AML-193 (cell line): Measurements from ENCODE around the gene CDH4.

ENCODE experiments used
- DNase-seq, 2 experiments: peaks; one replicate each; lab custom pipeline; 2025; lab: John Stamatoyannopoulos, UW

The CDH4 gene

GRCh38 chr20:61281286-61281795, 29.3 kb downstream of the CDH4 start:
- no peak for DNase-seq

DNA sequence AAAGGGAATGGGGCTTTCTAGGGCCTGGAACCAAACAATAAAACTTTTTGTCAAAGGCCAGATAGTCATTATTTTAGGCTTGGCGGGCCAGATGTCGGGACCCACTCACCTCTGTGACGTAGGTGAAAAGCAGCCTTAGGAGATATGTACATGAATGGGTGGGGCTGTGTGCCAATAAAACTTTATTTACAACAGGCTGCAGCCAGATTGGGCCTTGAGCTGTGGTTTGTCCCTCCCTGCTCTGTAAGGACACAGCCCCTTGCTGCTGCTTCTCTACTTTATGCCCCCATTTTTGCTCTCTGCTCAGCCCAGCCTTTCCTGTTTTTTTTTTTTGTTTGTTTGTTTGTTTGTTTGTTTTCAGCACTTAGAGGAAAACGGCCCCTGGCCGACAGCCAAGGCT, 32.7 kb downstream of the CDH4 start:
- DNase-seq = no peak

DNA sequence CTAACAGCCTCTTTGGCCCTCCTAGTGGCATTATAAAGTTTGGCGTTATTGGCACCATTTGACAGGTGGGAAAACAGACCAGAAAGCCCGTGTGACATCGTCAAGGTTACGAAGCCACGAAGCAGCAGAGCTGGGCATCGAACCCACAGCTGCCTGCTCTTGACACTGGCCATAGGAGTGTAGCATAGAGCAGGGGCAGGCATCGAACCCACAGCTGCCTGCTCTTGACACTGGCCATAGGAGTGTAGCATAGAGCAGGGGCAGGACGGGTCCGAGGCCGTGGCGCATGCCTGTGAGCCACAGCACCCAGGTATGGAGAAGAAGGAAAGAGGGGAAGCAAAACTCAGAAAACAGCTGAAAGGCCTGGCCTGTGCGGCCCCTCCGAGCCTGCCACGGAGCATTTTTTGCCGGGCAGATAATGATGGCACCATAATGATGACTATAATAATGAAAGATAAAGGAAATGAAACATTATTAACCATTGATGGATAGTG, 33.1 kb downstream of the CDH4 start:
- no peak for DNase-seq

GRCh38 chr20:61285691-61286090, 33.6 kb downstream of the CDH4 start:
- no peak for DNase-seq

DNA sequence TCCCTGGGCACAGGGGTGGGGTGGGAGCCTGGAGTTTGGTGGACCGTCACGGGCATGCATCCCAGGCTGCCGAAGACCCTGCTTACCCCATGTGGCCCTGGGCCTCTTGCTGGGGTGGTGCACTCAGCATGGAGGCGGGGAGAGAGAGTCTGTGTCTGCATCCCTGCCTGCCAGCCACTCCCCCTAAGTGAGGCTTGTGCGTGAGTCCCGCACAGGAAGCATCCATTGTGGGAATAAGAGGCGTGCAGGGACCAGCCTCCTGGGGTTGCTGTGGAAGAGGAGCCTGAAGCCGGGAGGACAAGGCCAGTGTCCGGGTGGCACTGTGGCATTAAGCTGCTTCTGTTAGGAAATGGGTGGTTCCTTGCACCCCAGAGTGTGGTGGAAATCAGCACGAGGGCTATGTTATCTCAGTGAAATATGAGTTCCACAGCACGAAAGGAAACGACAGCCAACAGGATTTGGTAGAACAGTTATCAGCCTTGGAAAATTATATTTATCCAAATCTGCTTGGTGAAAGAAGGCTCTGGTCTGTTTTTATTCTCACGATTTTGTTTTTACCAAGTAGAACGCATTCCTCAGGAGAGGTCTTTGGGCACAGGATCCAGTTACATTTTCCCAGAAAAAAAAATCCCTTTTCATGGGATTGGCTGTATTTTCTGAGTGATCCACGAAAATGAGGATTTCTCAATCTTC, 35.7 kb downstream of the CDH4 start:
- DNase-seq = no peak

DNA sequence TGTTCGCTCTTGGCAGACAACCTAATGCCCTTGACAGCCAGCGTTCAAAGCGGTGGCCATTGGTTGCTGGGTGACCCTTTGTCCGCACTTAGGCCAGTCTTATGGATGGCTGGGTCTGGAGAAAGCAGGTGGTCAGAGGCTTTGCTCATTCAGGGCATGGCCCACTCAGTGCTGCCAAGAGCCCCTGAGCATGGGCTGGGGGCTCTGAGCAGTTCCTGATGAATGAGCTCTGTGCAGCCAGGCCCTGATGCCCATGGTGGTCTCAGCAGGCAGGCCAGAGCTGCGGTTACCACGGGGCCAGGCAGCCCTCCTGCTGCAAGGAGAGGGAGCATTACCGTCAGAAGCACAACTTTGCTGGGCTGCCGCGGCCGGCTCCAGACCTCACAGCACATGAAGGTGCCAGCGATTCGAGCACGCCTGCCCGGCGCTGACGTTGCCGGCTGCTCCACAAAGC, 36.3 kb downstream of the CDH4 start:
- DNase-seq = no peak

DNA sequence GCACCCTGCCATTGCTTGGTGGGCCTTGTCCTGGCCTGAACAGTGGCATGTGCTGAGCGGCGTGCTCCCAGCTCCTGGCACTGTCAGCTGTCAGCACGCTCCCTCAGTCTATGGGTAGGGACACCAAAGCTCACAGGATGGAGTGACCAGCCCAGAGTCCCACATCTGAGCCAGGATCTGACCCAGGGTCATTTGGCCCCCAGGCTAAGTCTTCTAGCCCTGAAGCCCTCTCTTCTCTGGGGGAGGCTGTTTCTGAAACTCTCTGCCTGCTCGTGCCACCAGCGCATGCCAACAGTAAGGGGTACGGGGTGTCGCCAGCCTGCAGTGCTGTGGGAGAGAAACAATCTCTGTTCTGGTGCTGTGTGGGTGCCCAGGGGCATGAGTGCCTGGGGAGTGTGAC, 37.1 kb downstream of the CDH4 start:
- DNase-seq = no peak

DNA sequence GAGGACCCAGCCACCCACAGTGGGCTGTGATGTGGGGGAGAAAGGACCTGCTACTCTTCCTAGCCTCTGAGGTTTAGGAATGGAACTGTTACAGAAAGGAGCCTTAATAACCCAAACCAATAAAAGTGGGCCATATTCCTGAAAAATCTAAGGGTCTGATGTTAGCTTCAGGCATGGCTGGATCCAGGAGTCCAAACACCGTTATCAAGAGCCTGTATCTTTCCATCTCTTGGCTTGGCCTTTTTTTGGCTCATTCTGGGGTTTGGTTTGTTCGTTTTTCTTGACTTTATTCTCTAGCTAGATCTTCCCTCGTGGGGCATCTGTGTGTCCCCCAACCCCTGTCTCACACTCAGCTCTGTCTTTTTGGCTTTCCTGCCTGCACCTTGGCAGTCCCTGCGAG, 38.7 kb downstream of the CDH4 start:
- DNase-seq = no peak

DNA sequence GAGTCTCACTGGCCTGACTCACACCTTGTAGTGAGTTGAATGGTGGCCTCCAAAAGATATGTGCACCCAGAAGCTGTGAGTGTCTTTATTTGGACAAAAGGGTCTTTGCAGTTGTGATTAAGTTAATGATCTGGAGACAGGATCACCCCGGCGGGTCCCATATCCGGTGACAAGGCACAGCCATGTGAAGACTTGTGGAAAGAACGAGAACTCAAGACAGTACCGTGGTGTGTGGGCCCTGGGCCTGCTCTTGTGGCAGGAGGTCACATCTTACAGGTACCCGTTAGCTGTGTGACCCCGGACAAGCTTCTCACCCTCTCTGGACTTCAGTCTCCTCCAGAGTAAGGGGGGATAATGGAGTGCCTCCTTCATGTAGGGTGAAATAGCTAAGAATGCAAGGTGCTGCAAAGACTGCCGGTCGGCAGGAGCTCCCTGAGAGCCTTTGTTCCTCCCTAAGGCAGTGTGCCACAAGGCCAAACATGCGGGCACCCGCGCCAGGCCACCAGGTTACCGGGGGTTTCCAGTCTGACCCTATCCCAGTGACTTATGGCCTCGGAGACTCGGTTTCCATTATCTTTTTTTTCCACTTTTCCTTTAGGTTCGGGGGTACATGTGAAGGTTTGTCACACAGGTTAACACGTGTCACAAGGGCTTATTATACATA, 39.2 kb downstream of the CDH4 start:
- no peak for DNase-seq

GRCh38 chr20:61292391-61292790, 40.3 kb downstream of the CDH4 start:
- no peak for DNase-seq

DNA sequence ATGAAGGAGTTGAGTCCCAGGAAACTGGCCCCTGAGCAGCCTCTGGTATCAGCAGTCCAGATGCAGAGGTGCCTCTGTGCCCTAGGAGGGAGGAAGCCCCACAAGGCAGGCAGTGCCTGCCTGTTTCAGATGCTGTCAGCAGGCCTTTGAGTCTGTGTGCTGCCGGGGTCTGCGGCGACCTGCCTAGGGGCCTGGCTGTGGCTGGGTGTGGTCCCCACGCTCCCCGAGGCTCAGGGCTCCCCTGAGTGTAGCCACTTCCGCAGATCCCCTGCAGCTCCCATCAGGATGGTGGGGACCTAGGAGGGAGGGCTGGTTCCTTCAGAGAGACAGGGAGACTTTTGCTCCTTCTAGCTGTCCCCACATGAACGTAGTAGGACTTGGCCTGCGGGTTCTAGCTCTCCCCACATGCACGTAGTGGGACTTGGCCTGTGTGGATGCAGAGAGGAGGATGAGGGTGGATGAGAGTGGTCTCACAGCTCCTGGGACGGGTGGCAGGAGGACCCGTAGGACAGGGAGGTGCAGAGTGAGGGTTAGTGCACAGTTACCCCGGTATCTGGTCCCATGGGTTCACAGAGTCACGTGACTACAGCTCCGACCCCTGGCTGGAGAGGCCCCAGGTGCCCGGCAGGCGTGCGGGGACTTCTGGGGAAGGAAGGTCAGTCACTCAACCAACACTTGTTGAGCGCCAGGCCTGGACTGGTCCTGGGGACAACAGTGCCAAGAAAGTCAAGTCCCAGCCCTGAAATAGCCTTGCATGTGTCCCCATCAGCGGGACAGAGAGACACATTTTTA, 41.0 kb downstream of the CDH4 start:
- DNase-seq = no peak

DNA sequence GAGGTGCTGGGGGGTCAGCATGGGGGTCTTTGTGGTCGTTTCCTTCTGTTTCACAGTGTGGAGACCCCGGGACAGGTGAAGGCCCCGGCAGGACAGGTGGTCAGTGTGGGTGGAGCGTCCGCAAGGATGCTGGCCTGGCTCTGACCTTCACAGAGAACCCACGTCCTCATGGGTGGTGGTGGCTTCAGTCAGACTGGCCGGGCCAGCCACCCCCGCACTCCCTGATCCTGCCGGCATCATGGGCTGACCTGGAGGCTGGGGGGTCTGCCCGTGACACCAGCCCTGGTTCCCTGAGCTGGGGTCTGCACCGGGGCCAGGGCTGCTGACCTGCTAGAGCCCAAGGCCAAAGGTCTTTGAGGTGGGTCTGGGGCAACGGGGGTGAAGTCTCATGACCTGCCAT, 41.9 kb downstream of the CDH4 start:
- DNase-seq = no peak

GRCh38 chr20:61295249-61295648, 43.2 kb downstream of the CDH4 start:
- DNase-seq = no peak

DNA sequence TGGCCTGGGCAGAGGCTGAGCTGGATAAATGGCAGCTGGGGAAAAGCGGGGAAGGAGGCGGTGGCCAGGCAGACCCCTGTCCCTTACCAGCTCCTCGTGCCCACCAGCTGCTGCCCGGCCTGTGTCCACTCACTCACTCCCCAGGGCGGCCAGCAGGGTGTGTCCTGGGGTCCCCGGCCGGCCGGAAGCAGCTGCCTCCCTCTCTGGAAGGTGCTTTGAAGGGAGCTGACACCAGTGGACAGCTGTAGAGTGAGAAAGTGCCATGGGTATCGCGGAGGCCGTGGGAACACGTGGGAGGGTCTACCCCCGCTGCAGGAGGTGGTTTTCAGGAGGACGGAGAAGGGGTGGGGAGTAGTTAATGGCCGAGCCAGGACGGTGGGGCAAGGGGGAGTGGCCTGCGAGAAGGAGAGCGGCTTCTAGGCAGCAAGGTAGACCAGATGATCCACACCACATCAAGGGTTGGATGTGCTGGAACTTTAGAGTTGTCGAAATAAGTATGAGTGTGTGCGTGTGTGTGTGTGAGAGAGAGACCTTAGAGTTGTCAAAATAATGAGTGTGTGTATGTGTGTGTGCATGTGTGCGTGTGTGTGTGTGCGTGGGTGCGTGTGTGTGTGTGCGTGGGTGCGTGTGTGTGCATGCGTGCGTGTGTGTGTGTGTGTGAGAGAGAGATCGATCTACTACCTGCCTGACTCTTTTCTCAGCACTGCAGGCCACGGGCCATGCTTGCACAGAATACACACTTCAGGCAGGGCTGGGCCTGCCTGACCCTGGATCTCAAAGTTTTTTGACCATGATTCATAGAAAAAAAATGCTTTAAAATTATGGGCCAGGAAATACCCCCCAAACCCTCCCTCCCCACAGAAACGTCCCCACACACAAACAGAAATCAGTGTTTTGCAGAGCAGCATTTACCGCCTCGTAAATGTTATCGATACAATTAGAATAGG, 43.9 kb downstream of the CDH4 start:
- DNase-seq = no peak

- no peak for DNase-seq
Measured at GRCh38 chr20:61296629-61297019, 44.6 kb downstream of the CDH4 start.

GRCh38 chr20:61297491-61297890, 45.4 kb downstream of the CDH4 start:
- no peak for DNase-seq

- no peak for DNase-seq
Measured at GRCh38 chr20:61297986-61298385, 45.9 kb downstream of the CDH4 start.

DNA sequence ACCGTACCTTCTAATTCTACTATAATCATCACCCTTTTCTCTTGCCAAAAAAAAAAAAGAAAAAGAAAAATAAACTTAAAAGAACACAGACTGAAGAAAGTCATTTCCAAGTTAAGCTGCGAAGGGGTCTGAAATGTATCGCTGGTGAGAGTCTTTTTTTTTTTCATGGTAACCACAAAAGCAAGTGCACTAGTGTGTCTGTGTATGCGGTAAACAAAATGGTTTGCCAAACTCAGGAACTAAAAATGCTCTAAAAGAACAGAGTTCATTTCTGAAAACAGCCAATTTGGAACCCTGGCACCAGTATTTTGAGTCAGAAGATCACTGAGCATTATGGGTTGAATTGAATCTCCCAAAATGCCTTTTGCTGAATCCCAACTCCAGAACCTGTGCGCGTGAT, 46.6 kb downstream of the CDH4 start:
- DNase-seq = no peak

GRCh38 chr20:61299104-61299503, 47.0 kb downstream of the CDH4 start:
- DNase-seq = no peak

GRCh38 chr20:61299618-61300017, 47.6 kb downstream of the CDH4 start:
- DNase-seq = no peak

DNA sequence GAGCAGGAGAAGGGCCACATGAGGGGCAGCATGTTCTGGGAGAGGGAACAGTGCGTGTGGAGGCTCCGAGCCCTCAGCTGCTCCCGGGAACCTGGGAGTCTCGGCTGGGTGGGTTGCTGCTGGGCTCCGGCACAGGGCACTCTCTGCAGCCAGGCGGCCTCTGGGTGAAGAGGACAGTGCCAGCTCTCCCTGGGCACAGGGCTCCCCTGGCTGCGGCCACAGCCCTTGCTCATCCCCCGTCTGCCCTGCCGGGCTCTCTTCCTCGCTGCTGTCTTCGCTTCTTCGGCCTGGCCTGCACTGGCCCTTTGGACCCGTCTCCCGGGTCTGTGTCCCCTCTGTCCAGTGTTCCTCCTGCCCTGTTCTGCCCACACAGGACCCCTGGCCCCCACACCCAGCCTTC, 48.2 kb downstream of the CDH4 start:
- DNase-seq = no peak

DNA sequence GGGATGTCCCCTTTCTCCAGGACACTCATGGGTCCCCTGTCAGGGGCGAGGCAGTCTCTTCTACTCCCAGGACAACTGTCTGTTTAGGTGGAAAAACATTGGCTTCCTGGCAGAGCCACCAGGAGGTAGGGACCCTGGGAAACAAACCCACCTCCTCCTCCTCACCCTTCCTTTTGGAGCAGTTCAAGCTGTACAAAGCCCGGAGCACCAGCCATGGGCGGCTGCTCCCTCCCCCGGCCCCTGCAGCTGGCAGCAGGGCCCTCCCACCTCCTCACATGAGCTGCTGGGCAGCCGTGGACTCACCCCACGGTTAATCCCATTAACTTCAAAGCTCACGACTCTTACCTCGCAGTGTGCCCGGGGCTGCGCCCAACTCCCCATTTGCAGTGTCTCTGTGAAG, 48.6 kb downstream of the CDH4 start:
- DNase-seq = no peak
